Epidermal melanocyte (primary cell): Measurements from ENCODE around the gene ADCY2.

Experiments used
- DNase-seq: peaks from one replicate; pipeline ENCODE4 v3.0.0; 2011; ENCODE audit warnings: low spot score; ENCODE audit not compliant: insufficient read length

Gene ADCY2

DNA sequence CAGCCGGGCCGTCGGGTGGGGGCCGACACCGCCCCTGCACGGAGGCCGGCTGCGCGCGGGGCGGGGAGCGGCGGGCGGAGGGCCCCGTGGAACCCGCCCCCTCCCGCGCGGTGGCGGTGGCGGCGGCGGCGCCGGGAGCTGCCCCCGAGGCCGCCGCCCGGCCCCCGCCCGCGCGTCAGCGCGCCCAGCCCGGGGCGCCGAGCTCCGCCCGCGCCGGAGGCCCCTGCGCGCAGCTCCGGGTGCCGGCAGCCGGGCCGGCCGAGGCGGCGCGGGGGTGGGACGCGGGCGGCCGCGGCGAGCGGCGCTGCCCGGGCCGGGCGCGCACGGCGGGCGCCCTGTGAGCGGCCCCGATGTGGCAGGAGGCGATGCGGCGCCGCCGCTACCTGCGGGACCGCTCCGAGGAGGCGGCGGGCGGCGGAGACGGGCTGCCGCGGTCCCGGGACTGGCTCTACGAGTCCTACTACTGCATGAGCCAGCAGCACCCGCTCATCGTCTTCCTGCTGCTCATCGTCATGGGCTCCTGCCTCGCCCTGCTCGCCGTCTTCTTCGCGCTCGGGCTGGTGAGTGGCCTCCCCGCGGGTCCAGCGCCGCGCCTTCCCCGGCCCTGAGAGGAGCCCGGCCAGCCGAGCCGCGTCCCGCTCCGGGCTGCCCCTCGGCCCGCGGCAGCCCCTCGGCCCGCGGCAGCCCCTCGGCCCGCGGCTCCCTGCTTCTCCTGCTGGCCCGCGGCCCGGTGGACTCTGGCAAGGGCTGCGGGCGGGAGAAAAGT, at the start of gene ADCY2:
ADCY2 (plus strand) TSS at position 192 of the 766 bp plus-strand sequence; CDS start at position 351, 159 bp downstream.
- DNase-seq, result no peak

DNA sequence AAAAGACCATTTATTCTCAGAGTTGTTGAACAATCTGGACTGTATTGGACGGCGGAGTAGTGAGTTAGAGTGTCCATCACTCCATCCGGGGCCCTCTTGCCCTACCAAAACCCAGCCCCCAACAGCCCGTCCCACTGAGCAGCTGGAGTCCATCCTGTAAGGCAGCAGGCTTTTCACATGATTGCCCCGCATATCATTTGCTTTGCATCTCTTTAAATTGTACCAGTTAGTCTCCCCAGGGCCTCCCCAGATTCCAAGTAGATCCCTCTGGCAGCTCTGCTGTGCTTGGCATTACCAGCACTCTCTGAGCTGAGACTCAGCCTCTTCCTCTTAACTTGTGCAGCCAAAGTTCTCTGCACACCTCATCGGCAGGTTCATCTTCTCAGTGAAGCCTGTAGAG, 48.6 kb upstream of the ADCY2 start:
- no peak for DNase-seq

- no peak for DNase-seq
Observed at GRCh38 chr5:7348168-7348854, 47.6 kb upstream of the ADCY2 start.

DNA sequence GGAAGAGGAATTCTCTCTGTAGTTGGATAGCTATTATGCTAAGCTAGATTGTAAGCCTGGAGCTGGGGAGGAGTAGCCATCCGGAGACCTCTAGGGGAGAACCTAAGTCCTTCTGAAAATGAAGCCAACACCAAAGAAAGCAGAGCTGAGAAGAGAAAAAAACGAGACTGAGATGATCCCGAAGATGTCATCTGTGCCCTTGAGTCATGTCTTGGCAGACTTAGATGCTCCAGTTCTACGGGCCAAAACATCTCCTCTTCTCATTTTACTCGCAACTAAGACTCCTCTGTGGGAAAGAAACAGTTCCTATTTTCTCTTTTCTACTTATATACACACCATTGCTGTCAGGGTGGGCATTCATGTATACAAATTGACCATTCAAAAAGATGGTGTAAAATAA, 34.3 kb upstream of the ADCY2 start:
- DNase-seq, result no peak

GRCh38 chr5:7363067-7363677, 32.8 kb upstream of the ADCY2 start:
- no peak for DNase-seq

GRCh38 chr5:7364226-7364875, 31.6 kb upstream of the ADCY2 start:
- no peak for DNase-seq

DNA sequence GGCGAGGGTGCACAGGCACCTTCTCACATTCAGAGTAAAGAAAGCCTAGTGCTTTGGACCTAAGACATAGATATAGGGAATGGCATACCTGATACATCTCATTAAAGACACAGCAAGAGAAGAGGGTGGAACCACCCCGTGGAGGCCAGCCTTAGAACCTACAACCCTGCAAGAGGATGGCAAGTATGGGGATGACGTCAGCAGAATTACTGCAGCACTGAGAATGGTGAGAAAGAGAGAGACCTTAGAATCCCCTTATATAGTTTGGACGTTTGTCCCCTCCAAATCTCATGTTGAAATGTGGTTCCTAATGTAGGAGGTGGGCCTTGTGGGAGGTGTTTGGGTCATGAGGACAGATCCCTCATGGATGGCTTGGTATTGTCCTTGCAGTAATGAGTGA, 28.2 kb upstream of the ADCY2 start:
- no peak for DNase-seq

DNA sequence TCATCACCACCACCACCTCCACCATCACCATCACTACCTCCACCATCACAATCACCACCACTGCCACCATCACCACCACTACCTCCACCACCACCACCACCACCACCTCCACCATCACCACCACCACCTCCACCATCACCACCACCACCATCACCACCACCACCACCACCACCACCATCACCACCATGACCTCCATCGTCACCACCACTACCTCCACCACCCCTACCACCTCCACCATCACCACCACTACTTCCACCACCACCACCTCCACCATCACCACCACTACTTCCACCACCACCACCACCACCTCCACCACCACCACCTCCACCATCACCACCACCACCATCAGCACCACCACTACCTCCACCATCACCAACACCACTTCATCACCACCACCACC, 23.5 kb upstream of the ADCY2 start:
- DNase-seq, result no peak

DNA sequence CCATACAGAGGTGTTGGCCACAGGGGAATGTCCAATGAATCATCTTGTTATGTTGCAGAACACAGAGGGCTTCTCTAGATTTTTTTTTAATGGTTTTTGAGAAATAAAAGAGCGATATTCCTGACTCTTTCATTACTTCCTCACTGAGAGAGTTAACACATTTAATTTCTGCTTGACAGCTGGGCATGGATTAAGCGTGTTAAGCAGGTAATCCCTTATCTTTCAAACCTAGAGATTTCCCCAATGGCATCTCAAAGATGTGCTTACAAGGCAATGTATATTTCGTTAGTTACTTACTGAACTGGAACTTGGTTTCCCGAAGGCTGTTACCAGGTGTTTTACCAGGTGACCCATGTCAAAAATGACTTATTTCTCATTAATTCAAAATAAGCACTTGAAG, 21.8 kb upstream of the ADCY2 start:
- DNase-seq, result no peak

- no peak for DNase-seq
Observed at GRCh38 chr5:7375457-7375856, 20.5 kb upstream of the ADCY2 start.

DNA sequence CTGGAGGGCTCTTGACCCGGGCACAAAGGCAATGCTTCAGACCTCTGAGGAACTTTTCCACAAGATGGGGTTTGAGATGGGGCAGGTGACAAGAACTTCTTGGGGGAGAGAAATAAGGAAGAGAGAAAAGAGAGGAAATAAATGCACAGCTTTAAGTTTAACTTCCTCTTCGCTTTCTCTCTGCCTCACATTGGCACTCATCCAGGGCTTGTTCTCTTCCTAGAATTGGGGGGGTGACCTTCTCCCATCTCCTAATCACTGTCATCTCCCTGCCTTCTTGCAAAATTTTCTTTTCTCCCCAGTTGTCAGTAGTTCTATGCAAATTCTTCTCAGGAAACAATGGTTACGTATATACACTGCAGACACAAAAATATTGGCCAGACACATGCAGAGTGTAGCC, 19.1 kb upstream of the ADCY2 start:
- no peak for DNase-seq

DNA sequence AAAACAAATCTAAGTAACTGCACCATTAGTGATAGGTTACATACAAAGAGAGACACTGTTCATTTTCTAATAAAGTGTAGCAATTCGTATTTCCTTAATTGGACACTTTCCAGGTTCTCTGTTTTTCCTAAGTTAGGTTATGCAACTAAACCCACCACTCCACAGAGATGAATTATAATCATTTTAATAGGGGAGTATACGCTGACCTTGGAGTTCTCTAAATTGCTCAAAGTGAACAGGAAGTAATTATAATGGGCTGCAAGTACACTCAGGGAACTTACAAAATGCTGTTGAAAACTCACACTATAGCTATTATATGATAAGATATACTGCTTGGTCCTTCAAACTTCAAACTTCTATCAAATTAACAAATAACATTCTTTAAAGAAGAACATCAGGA, 18.2 kb upstream of the ADCY2 start:
- DNase-seq, result no peak

GRCh38 chr5:7382588-7382987, 13.3 kb upstream of the ADCY2 start:
- DNase-seq, result no peak

GRCh38 chr5:7385681-7386080, 10.3 kb upstream of the ADCY2 start:
- no peak for DNase-seq

- DNase-seq, result no peak
Observed at GRCh38 chr5:7388553-7388952, 7.4 kb upstream of the ADCY2 start.

- DNase-seq, result no peak
Observed at GRCh38 chr5:7391215-7391614, 4.7 kb upstream of the ADCY2 start.

GRCh38 chr5:7391814-7392692, 3.9 kb upstream of the ADCY2 start:
- peak; percentile 26 for DNase-seq

DNA sequence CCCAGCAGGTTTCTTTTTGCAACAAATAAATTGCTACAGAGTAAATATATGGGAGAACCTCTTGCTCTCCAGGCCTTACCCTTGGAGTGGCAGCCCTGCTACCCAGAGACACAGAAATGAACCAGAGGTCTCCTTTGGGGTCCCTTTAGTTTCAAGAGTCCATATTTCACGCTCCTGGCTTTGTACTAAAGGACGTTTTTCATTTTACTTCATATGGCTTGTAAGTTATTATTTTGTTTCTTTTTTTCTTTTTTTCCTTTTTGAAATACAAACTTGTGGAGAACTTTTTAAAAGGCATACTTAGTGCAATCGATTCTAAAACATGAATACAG, 3.3 kb upstream of the ADCY2 start:
- DNase-seq, result no peak

DNA sequence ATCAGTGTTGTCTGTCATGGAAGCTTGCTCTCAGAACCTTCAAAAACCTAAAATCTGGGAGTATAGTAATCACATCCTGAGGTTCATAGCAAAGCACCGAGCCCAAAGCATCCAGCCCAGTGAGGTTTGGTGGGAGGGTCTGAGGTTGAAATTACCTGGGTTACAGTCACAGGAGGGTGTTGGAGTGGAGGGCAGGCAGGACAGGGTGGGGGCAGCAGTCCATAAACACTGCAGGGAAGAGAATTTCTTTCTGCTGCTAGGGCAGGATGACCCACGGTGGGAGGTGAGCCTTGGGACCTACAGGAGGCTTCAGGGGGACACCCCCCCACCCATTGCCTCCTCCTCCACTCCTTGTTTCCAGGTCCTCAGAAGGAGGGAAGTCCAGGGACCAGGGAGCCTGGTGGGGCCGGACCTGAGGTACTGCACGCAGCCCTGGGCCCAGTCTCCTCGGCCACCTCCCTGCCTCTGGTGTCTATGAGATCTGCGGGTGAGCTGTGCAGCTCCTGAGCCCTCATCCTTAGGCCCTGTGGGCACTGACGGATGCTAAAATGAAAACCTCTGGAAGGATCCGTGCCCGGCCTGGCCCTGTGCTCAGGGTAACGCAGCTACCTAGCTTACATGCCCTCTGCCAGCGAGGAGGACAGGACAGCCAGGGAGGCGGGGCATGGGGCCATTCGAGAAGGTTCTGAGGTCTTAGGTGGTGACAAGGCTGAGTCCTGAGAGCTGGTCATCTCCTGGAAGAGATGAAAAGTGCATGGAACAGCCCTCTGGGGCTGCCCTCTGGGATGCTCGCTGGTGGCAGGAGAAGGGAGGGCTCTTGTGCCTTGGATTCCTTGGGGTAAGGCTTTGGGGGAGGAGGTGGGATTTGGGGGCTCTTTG, 1.8 kb upstream of the ADCY2 start:
- DNase-seq, result no peak

DNA sequence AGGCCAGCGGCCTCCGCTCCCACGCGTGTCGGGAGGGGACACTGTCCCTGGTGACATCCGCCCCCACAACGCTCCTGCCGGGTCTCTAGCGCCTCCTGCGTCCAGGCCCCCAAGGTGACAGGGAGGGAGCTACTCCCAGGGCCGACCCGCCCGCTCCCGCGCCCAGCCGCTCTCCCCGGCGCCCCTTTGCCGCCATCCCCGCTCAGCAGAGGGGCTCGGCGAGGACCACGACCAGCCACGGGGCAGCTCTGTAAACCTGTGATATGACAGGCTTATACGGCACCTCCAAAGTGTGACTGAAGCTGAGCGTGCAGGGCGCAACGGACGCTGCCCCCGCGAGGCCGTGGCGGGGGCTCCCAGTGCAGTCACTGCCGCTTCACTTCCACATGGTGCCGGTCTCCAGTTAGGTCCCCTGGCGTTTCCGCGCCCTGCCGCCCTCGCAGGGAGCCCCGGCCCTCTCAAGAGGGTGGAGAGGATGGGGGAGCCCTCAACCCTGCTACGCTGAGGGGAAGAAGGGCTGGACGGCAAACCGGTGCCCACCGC, 978 bp upstream of the ADCY2 start:
- no peak for DNase-seq
